HEK293 (cell line): ENCODE data around the gene CASKIN2.

Source experiments
- EGR2 ChIP-seq: fragments of 450-650 bp; formaldehyde crosslinking; IDR thresholded peaks from 2 replicates; pipeline ENCODE4 v1.5.1; 2016; ENCODE audit warnings: low read depth, missing biosample characterization, missing genetic modification characterization
- KLF1 ChIP-seq: fragments of 450-650 bp; formaldehyde crosslinking; IDR thresholded peaks from 2 replicates; pipeline ENCODE4 v1.5.1; 2016; ENCODE audit warnings: missing biosample characterization, missing genetic modification characterization
- MZF1 ChIP-seq: fragments of 450-650 bp; formaldehyde crosslinking; IDR thresholded peaks from 2 replicates; pipeline ENCODE4 v1.5.1; 2017; ENCODE audit warnings: missing biosample characterization, missing genetic modification characterization, borderline replicate concordance
- OSR2 ChIP-seq: fragments of 450-650 bp; formaldehyde crosslinking; IDR thresholded peaks from 2 replicates; pipeline ENCODE4 v1.5.1; 2016; ENCODE audit warnings: missing biosample characterization, missing genetic modification characterization
- OVOL3 ChIP-seq: fragments of 450-650 bp; formaldehyde crosslinking; IDR thresholded peaks from 2 replicates; pipeline ENCODE4 v1.5.1; 2016; ENCODE audit warnings: missing biosample characterization, missing genetic modification characterization
- SALL2 ChIP-seq: fragments of 450-650 bp; formaldehyde crosslinking; IDR thresholded peaks from 2 replicates; pipeline ENCODE4 v1.5.0; 2017; ENCODE audit warnings: missing biosample characterization, mild to moderate bottlenecking, missing genetic modification characterization, borderline replicate concordance
- SP7 ChIP-seq: fragments of 450-650 bp; formaldehyde crosslinking; IDR thresholded peaks from 2 replicates; pipeline ENCODE4 v1.5.1; 2016; ENCODE audit warnings: missing biosample characterization, missing genetic modification characterization
- ZNF10 ChIP-seq: fragments of 450-650 bp; formaldehyde crosslinking; IDR thresholded peaks from 2 replicates; pipeline ENCODE4 v1.5.1; 2017; ENCODE audit warnings: missing biosample characterization, missing genetic modification characterization
- ZNF133 ChIP-seq: fragments of 450-650 bp; formaldehyde crosslinking; IDR thresholded peaks from 2 replicates; pipeline ENCODE4 v1.5.1; 2016; ENCODE audit warnings: missing biosample characterization, missing genetic modification characterization
- ZNF248 ChIP-seq: fragments of 450-650 bp; formaldehyde crosslinking; IDR thresholded peaks from 2 replicates; pipeline ENCODE4 v1.5.1; 2017; ENCODE audit warnings: missing biosample characterization, missing genetic modification characterization
- ZNF292 ChIP-seq: fragments of 450-650 bp; formaldehyde crosslinking; IDR thresholded peaks from 2 replicates; pipeline ENCODE4 v1.5.1; 2016; ENCODE audit warnings: low read depth, missing biosample characterization, missing genetic modification characterization, borderline replicate concordance
- ZNF394 ChIP-seq: fragments of 450-650 bp; formaldehyde crosslinking; IDR thresholded peaks from 2 replicates; pipeline ENCODE4 v1.5.1; 2016; ENCODE audit warnings: missing biosample characterization, missing genetic modification characterization, mild to moderate bottlenecking, moderate library complexity, borderline replicate concordance
- ZNF416 ChIP-seq: fragments of 450-650 bp; formaldehyde crosslinking; IDR thresholded peaks from 2 replicates; pipeline ENCODE4 v1.5.1; 2016; ENCODE audit warnings: missing biosample characterization, missing genetic modification characterization
- ZNF473 ChIP-seq: fragments of 450-650 bp; formaldehyde crosslinking; IDR thresholded peaks from 2 replicates; pipeline ENCODE4 v1.5.1; 2017; ENCODE audit warnings: missing biosample characterization, missing genetic modification characterization
- ZNF76 ChIP-seq: fragments of 450-650 bp; formaldehyde crosslinking; IDR thresholded peaks from 2 replicates; pipeline ENCODE4; 2016; ENCODE audit warnings: low read depth, missing biosample characterization, missing genetic modification characterization, borderline replicate concordance
- ZNF830 ChIP-seq: fragments of 450-650 bp; IDR thresholded peaks from 2 replicates; pipeline ENCODE4 v1.5.0; 2018; ENCODE audit warnings: missing biosample characterization, missing genetic modification characterization, low read depth, mild to moderate bottlenecking, moderate library complexity
- ZSCAN16 ChIP-seq: fragments of 450-650 bp; formaldehyde crosslinking; IDR thresholded peaks from 2 replicates; pipeline ENCODE4 v1.5.1; 2016; ENCODE audit warnings: missing biosample characterization, missing genetic modification characterization
- ZSCAN30 ChIP-seq: fragments of 450-650 bp; IDR thresholded peaks from 2 replicates; pipeline ENCODE4 v1.5.1; 2018; ENCODE audit warnings: missing biosample characterization, mild to moderate bottlenecking, missing genetic modification characterization, moderate library complexity
- TF ChIP-seq, protein P1 (sequence below): fragments of 450-650 bp; formaldehyde crosslinking; IDR thresholded peaks from 2 replicates; pipeline ENCODE4 v1.5.1; 2016; ENCODE audit warnings: missing biosample characterization, missing genetic modification characterization
- TF ChIP-seq, protein P2 (sequence below): fragments of 450-650 bp; formaldehyde crosslinking; IDR thresholded peaks from 2 replicates; pipeline ENCODE4 v1.5.1; 2016; ENCODE audit warnings: missing biosample characterization, missing genetic modification characterization, low read depth
- TF ChIP-seq, protein P3 (sequence below): fragments of 450-650 bp; formaldehyde crosslinking; IDR thresholded peaks from 2 replicates; pipeline ENCODE4 v1.5.1; 2016; ENCODE audit warnings: missing biosample characterization, missing genetic modification characterization, borderline replicate concordance
- TF ChIP-seq, protein P4 (sequence below): fragments of 450-650 bp; formaldehyde crosslinking; IDR thresholded peaks from 2 replicates; pipeline ENCODE4 v1.5.1; 2016; ENCODE audit warnings: missing biosample characterization, missing genetic modification characterization
- TF ChIP-seq, protein P5 (sequence below): fragments of 450-650 bp; formaldehyde crosslinking; IDR thresholded peaks from 2 replicates; pipeline ENCODE4 v1.5.1; 2016; ENCODE audit warnings: missing biosample characterization, missing genetic modification characterization
- TF ChIP-seq, protein P6 (sequence below): fragments of 450-650 bp; formaldehyde crosslinking; IDR thresholded peaks from 2 replicates; pipeline ENCODE4 v1.5.1; 2017; ENCODE audit warnings: missing biosample characterization, missing genetic modification characterization

The CASKIN2 gene

DNA sequence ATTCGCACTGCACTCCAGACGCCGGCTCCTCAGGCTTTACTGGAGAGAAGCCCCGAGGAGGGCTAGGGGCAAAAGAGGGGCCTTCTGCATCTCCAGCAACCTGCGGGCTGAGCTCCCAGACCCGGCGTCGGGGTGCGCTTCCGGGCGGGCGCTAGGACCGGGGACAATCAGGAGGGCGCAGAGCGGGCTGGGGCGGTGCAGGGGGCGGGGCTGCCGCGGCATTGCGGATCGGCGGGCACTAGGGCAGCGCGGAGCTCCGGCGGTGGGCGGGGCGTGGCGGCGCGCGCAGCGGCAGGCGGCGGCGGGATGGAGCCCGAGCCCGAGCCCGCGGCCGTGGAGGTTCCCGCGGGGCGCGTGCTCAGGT is 900 bp upstream of the CASKIN2 start, which contains the start of gene TSEN54 (continued):
- TF ChIP-seq ZNF394 (tag by site-specific recombination) (no peak), MZF1 (tag by site-specific recombination) (no peak), OSR2 (tag by site-specific recombination) (no peak), ZNF248 (tag by site-specific recombination) (no peak), EGR2 (tag by site-specific recombination) (no peak), SALL2 (tag by site-specific recombination) (no peak), ZNF416 (no peak), ZSCAN30 (tag by site-specific recombination) (peak; percentile 64), SP7 (tag by site-specific recombination) (peak; percentile 13; the same call in 1 of the 2 replicates), ZNF473 (no peak), ZSCAN16 (tag by site-specific recombination) (no peak), ZNF133 (tag by site-specific recombination) (no peak), ZNF76 (peak; percentile 6; the same call in 1 of the 2 replicates), ZNF292 (no peak), ZNF10 (tag by site-specific recombination) (no peak), ZNF830 (tag by site-specific recombination) (no peak), OVOL3 (no peak), KLF1 (no peak; the same call in 1 of the 2 replicates)
- TF ChIP-seq, protein P1, sequence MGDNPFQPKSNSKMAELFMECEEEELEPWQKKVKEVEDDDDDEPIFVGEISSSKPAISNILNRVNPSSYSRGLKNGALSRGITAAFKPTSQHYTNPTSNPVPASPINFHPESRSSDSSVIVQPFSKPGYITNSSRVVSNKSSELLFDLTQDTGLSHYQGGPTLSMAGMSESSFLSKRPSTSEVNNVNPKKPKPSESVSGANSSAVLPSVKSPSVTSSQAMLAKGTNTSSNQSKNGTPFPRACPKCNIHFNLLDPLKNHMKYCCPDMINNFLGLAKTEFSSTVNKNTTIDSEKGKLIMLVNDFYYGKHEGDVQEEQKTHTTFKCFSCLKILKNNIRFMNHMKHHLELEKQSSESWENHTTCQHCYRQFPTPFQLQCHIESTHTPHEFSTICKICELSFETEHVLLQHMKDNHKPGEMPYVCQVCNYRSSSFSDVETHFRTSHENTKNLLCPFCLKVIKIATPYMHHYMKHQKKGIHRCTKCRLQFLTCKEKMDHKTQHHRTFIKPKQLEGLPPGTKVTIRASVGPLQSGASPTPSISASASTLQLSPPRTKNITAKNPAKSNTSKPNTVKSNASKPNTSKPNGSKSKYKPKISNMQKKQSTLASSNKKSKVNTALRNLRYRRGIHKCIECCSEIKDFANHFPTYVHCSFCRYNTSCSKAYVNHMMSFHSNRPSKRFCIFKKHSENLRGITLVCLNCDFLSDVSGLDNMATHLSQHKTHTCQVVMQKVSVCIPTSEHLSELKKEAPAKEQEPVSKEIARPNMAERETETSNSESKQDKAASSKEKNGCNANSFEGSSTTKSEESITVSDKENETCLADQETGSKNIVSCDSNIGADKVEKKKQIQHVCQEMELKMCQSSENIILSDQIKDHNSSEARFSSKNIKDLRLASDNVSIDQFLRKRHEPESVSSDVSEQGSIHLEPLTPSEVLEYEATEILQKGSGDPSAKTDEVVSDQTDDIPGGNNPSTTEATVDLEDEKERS (tag by site-specific recombination) = no peak
- TF ChIP-seq, protein P2, sequence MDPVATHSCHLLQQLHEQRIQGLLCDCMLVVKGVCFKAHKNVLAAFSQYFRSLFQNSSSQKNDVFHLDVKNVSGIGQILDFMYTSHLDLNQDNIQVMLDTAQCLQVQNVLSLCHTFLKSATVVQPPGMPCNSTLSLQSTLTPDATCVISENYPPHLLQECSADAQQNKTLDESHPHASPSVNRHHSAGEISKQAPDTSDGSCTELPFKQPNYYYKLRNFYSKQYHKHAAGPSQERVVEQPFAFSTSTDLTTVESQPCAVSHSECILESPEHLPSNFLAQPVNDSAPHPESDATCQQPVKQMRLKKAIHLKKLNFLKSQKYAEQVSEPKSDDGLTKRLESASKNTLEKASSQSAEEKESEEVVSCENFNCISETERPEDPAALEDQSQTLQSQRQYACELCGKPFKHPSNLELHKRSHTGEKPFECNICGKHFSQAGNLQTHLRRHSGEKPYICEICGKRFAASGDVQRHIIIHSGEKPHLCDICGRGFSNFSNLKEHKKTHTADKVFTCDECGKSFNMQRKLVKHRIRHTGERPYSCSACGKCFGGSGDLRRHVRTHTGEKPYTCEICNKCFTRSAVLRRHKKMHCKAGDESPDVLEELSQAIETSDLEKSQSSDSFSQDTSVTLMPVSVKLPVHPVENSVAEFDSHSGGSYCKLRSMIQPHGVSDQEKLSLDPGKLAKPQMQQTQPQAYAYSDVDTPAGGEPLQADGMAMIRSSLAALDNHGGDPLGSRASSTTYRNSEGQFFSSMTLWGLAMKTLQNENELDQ (tag by site-specific recombination) = no peak
- TF ChIP-seq, protein P3, sequence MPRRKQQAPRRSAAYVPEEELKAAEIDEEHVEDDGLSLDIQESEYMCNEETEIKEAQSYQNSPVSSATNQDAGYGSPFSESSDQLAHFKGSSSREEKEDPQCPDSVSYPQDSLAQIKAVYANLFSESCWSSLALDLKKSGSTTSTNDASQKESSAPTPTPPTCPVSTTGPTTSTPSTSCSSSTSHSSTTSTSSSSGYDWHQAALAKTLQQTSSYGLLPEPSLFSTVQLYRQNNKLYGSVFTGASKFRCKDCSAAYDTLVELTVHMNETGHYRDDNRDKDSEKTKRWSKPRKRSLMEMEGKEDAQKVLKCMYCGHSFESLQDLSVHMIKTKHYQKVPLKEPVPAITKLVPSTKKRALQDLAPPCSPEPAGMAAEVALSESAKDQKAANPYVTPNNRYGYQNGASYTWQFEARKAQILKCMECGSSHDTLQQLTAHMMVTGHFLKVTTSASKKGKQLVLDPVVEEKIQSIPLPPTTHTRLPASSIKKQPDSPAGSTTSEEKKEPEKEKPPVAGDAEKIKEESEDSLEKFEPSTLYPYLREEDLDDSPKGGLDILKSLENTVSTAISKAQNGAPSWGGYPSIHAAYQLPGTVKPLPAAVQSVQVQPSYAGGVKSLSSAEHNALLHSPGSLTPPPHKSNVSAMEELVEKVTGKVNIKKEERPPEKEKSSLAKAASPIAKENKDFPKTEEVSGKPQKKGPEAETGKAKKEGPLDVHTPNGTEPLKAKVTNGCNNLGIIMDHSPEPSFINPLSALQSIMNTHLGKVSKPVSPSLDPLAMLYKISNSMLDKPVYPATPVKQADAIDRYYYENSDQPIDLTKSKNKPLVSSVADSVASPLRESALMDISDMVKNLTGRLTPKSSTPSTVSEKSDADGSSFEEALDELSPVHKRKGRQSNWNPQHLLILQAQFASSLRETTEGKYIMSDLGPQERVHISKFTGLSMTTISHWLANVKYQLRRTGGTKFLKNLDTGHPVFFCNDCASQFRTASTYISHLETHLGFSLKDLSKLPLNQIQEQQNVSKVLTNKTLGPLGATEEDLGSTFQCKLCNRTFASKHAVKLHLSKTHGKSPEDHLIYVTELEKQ (tag by site-specific recombination) = no peak
- TF ChIP-seq, protein P4, sequence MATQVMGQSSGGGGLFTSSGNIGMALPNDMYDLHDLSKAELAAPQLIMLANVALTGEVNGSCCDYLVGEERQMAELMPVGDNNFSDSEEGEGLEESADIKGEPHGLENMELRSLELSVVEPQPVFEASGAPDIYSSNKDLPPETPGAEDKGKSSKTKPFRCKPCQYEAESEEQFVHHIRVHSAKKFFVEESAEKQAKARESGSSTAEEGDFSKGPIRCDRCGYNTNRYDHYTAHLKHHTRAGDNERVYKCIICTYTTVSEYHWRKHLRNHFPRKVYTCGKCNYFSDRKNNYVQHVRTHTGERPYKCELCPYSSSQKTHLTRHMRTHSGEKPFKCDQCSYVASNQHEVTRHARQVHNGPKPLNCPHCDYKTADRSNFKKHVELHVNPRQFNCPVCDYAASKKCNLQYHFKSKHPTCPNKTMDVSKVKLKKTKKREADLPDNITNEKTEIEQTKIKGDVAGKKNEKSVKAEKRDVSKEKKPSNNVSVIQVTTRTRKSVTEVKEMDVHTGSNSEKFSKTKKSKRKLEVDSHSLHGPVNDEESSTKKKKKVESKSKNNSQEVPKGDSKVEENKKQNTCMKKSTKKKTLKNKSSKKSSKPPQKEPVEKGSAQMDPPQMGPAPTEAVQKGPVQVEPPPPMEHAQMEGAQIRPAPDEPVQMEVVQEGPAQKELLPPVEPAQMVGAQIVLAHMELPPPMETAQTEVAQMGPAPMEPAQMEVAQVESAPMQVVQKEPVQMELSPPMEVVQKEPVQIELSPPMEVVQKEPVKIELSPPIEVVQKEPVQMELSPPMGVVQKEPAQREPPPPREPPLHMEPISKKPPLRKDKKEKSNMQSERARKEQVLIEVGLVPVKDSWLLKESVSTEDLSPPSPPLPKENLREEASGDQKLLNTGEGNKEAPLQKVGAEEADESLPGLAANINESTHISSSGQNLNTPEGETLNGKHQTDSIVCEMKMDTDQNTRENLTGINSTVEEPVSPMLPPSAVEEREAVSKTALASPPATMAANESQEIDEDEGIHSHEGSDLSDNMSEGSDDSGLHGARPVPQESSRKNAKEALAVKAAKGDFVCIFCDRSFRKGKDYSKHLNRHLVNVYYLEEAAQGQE (tag by site-specific recombination) = no peak; the same call in 1 of the 2 replicates
- TF ChIP-seq, protein P5, sequence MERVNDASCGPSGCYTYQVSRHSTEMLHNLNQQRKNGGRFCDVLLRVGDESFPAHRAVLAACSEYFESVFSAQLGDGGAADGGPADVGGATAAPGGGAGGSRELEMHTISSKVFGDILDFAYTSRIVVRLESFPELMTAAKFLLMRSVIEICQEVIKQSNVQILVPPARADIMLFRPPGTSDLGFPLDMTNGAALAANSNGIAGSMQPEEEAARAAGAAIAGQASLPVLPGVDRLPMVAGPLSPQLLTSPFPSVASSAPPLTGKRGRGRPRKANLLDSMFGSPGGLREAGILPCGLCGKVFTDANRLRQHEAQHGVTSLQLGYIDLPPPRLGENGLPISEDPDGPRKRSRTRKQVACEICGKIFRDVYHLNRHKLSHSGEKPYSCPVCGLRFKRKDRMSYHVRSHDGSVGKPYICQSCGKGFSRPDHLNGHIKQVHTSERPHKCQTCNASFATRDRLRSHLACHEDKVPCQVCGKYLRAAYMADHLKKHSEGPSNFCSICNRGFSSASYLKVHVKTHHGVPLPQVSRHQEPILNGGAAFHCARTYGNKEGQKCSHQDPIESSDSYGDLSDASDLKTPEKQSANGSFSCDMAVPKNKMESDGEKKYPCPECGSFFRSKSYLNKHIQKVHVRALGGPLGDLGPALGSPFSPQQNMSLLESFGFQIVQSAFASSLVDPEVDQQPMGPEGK (tag by site-specific recombination) = no peak
- TF ChIP-seq, protein P6, sequence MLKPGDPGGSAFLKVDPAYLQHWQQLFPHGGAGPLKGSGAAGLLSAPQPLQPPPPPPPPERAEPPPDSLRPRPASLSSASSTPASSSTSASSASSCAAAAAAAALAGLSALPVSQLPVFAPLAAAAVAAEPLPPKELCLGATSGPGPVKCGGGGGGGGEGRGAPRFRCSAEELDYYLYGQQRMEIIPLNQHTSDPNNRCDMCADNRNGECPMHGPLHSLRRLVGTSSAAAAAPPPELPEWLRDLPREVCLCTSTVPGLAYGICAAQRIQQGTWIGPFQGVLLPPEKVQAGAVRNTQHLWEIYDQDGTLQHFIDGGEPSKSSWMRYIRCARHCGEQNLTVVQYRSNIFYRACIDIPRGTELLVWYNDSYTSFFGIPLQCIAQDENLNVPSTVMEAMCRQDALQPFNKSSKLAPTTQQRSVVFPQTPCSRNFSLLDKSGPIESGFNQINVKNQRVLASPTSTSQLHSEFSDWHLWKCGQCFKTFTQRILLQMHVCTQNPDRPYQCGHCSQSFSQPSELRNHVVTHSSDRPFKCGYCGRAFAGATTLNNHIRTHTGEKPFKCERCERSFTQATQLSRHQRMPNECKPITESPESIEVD (tag by site-specific recombination) = no peak
